ENCODE data around the gene TSPAN18.

- TF ChIP-seq EZH2 (IDR thresholded peaks at IDR 0.05; ENCODE audit: insufficient read depth, poor library complexity, severe bottlenecking) (no peak), EZH2phosphoT487 (IDR thresholded peaks at IDR 0.05; ENCODE audit: insufficient read depth, low read depth) (no peak)
These were observed 201.4 kb downstream of the TSPAN18 start for GRCh38 chr11:44928144-44928543.

All from GM23248 (cell line).